Measurements from ENCODE around the gene RNF128.
"Not testable (repeated sequence)": the region's sequence is repeated elsewhere in the genome, so short reads cannot be mapped to it uniquely, and the experiment has no call there.

The RNF128 gene

DNA sequence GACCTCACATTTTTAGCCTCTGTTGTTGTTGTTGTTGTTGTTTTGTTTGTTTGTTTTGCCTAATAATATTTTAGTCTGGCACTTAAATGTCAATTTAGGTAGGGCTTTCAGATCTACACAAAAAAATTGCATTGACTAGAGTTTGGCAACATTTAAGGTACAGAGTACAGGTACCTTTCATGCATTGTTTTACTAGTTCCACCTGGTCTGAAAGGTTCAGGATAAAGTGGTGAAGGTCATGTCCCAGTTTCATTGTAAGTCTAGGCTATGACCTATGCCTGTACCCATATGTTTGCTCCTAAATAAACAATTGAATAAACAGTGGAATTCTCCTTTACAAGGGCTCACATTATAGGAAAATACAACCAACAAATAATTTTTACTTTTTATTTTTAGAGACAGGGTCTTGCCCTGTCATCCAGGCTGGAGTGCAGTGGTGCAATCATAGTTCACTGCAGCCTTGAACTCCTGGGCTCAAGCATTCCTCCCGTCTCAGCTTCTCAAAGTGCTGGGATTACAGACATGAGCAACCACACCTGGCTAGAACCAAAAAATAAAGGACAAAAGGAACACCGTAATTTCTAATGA lies 13.8 kb downstream of the RNF128 start:
- DNase-seq, result no peak
- in situ Hi-C loops (cut with MboI; ENCODE audit: low pct_unique_long_range_greater_than_20kb, low sequenced_read_pairs), result no loop called here

DNA sequence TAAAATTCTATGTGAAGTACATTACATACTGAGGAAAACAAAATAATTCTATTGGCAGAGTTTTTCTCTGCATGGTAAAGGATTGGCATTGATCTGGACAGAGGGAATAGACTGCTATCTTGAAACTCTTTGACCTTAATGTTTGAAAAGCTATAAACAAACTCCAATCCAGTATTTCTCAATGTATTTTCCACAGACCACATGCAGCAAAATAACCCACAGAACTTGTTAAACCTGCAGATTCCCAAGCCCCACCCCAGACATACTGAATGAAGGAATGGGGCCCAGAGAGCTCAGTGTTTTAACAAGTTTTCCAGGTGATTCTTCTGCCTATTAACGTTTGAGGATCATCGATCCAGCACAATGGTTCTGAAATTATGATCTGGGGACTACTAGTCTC lies 15.7 kb downstream of the RNF128 start:
- DNase-seq, result no peak

DNA sequence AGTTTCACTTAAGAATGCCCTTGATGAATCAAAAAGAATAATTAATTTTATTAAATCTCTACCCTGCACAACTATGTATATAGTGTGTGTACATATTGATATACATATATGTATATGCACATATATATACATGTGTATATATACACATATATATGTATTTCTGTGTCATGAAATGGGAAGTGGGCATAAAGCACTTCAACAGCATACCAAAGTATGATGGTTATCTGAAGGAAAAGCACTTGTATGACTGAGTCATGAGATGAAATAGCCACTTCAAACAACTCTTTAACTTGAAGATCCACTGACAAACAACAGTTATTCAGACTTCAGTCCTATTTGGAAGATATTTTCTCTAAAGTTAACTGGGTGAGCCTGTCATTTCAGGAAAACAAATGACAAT lies 16.3 kb downstream of the RNF128 start:
- in situ Hi-C loops (cut with MboI; ENCODE audit: low pct_unique_long_range_greater_than_20kb, low sequenced_read_pairs), result no loop called here
- no peak for DNase-seq

More for the DNA sequence above, 15.7 kb downstream of the RNF128 start:
- in situ Hi-C loops (cut with MboI; ENCODE audit: low pct_unique_long_range_greater_than_20kb, low sequenced_read_pairs), result no loop called here

DNA sequence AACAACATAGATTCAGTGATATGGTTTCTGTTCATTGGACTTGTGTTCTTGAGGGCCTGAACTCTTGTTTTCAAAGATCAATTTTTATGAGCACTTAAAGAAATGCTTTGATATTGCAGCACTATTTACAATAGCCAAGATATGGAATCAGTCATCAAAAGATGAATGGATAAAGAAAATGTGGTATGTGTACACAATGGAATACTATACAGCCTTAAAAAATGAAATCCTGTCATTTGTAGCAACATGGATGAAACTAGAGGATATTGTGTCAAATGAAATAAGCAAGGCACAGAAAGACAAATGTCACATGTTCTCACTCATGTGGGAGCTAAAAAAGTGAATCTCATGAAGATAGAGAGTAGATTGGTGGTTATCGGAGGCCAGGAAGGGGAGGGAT lies 21.9 kb downstream of the RNF128 start:
- no peak for DNase-seq
- in situ Hi-C loops (cut with MboI; ENCODE audit: low pct_unique_long_range_greater_than_20kb, low sequenced_read_pairs), result no loop called here

DNA sequence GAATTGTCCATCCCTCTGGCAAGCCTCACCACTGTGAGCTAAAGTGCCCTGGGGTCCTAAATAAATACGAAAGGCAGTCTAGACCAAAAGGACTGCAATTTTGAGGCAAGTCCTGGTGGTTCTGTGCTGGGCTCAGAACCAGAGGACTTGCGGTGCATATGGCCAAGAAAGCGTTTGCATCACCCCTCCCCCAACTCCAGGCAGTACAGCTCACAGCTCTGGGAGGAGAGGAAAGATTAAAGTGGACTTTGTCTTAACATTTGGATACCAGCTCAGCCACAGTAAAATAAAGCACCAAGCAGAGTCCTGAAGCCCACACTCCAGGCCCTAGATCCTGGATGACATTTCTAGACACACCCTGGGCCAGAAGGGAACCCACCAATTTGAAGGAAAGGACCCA lies 24.9 kb downstream of the RNF128 start:
- in situ Hi-C loops (cut with MboI; ENCODE audit: low pct_unique_long_range_greater_than_20kb, low sequenced_read_pairs), result no loop called here
- no peak for DNase-seq

DNA sequence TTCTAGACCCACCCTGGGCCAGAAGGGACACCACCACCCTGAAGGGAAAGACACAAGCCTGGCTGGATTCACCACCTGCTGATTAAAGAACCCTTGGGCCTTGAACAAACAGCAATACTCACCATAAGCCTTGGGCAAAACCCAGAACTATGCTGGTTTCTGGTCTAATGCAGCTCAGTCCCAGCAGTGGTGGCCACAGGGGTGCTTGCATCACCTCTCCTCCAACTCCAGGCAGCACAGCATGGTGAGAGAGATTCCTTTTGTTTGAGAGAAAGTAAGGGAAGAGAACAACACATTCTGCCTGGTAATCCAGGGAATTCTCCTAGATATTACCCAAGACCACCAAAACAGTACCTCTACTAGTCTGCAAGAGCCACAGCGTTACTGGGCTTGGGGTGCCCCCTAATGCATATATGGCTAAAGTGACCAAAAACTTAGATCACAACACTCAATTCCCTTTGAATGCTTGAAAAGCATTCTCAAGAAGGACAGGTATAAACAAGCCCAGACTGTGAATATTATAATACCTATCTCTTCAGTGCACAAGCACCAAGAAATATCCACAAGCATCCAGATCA lies 25.7 kb downstream of the RNF128 start:
- in situ Hi-C loops (cut with MboI; ENCODE audit: low pct_unique_long_range_greater_than_20kb, low sequenced_read_pairs), result no loop called here
- DNase-seq, result peak; percentile 3

DNA sequence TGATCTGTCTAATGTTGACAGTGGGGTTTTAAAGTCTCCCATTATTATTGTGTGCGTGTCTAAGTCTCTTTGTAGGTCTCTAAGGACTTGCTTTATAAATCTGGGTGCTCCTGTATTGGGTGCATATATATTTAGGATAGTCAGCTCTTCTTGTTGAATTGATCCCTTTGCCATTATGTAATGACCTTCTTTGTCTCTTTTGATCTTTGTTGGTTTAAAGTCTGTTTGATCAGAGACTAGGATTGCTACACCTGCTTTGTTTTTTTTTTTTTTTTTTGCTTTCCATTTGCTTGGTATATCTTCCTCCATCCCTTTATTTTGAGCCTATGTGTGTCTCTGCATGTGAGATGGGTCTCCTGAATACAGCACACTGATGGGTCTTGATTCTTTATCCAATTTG lies 42.8 kb downstream of the RNF128 start:
- in situ Hi-C loops (cut with MboI; ENCODE audit: low pct_unique_long_range_greater_than_20kb, low sequenced_read_pairs); DNase-seq: not testable (repeated sequence)

DNA sequence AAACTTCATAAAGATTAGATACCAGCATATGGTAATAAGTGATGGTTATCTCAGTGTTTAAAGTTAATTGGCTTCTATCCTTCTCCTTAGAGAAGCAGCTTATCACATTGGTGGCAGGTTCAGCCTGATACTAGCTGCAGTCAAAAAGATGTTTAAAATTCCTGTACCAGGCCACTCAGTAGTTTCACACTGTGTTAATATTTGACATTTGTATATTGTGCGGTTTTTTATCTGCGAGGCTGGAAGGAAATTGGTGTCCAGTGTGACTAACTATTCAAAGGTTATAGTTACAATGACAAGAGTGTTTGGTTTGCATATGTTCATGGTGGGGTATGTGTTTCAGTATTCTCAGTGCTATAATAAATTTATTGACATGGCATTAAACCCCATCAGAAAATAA lies 48.5 kb downstream of the RNF128 start:
- no peak for DNase-seq
- in situ Hi-C loops (cut with MboI; ENCODE audit: low pct_unique_long_range_greater_than_20kb, low sequenced_read_pairs), result no loop called here

DNA sequence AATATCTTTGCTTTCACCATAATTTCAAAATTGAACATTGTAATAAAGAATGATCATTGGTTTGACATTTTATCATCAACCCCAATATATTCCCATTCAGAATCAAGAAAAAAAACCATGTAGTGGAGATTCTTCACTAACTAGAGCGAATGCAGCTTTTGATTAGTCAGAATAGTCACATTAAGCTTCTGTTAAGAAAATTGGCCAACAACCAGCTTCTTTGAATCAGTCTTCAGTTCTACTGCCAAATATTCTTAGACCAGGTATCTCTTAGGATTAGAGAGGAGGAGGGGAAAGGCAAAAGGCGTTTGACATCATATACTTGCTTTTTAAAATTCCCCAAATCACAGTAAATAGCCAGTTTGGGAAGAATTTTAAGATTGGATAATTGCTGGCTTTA lies 53.8 kb downstream of the RNF128 start:
- in situ Hi-C loops (cut with MboI; ENCODE audit: low pct_unique_long_range_greater_than_20kb, low sequenced_read_pairs), result no loop called here

DNA sequence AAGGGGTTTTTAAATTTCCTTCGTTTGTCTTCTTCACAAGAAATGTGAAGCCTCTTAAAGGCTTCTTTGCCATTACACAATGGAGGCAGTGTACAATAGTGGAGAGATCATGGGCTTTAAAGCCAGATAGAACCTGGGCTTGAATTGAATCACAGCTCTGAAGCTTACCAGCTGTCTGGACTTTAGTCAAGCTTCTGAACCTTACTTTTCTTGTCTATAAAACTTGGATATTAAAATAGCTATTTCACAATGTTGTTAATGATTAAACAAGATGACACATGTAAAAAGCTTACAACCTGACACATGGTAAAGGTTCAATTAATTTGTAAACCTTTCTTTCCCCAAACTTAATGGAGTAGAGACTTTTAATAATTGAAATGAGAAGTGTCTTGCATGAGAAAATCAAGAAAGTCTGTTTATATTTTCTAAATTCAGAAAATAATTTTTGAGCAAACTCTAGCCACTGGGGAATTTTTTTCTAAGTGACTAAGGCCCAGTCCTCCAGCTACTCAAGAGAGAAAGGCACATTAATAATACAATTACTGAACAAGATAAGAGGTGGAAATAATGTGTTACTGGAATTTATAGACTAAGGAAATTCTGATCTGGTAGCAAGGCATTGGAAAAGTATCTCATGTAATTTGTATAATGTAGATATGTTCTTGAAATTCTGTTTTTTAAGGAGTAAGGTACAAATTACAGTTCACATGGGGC lies 54.3 kb downstream of the RNF128 start:
- in situ Hi-C loops (cut with MboI; ENCODE audit: low pct_unique_long_range_greater_than_20kb, low sequenced_read_pairs), result no loop called here

More for the DNA sequence above, 53.8 kb downstream of the RNF128 start:
- no peak for DNase-seq

DNA sequence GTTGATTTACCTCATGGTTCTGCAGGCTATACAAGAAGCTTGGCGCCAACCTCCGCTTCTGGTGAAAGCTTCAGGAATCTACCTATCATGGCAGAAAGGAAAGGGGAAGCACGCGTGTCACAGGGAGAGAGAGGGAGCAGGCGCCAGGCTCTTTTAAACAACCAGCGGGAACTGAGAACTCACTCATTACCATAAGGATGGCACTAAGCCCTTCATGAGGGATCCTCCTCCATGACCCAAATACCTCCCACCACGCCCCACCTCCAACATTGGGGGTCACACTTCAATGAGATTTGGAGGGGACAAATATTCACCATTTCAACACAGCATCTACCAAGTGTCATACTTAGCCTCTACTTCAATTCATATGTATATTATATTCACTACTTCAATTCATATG lies 57.2 kb downstream of the RNF128 start:
- DNase-seq, result no peak
- in situ Hi-C loops (cut with MboI; ENCODE audit: low pct_unique_long_range_greater_than_20kb, low sequenced_read_pairs), result no loop called here

More for the DNA sequence above, 54.3 kb downstream of the RNF128 start:
- no peak for DNase-seq

DNA sequence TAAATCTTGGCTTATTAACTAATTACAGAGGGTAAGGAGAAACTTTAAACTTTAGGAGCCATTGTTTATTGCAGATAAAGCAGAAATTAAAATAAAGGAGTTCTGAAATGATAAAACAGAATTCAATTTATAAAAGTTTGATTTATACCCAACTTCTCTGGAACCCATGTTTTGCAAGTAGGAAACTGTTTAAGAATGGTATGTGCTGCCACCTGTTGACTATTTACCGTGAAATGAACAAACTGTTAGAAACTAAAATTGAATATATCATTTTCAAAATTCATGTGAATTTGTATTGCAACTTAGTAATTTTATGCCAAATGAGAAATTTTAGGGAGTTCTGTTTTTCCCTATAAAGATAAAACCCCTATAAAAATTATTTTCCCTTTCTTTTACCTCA lies 65.0 kb downstream of the RNF128 start:
- peak; percentile 16 for DNase-seq
- in situ Hi-C loops (cut with MboI; ENCODE audit: low pct_unique_long_range_greater_than_20kb, low sequenced_read_pairs), result no loop called here

DNA sequence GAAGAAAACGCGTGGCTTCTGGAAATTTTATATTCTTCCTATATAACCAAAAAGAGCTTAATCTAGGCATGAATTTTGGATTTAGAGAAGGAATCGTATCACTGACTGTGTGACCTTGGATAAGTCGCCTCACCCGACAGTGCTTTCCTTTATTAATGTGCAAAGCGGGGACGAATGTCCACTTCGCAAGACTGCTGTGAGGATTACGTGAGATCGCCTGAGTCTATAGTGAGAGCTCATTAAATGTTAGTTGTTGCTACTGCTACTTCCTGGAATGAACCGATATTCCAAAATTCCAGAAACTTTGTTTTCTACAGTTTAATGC lies 75.5 kb downstream of the RNF128 start:
- in situ Hi-C loops (cut with MboI; ENCODE audit: low pct_unique_long_range_greater_than_20kb, low sequenced_read_pairs), result no loop called here
- no peak for DNase-seq

DNA sequence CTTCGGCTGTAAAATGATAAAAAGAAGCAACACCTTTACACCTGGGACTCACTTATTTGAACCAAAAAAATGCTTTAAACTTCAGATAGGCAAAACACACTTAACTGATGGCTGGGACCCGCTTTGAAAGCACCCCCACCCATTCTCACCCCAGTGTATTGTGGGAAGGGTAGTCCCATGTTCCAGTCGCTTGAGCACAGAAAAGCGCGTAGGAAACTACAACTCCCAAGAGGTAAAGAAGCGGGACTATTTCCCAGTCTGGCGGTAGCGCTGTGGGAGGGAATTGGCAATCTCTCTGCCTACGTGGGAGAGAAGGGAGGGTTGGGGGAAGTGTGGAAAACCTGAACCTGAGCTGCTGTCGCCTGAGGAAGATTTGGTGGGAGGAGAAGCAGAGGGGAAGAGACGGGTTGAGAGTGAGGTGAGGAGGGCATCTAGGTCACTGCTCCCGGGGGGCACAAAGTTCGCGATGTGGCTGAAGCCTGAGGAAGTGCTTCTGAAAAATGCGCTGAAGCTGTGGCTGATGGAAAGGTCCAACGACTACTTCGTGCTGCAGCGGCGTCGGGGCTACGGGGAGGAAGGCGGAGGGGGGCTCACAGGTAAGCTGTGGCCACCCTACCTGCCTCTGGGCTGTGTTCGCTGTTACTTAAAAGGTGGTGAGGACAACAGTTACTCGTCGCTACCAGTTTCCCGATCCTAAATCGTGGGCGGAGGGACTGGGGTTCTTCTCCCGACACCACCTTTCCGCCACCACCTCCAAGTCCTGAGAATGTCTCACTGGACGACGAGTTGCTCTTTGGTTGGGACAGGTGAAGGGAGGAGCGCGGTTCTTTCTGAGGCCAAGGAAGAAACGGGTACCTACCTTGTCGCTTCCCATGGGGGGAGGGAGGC lies 76.1 kb downstream of the RNF128 start, which contains the start of gene TBC1D8B:
Gene TBC1D8B, plus strand, starts transcription at position 286 of the 888 bp plus-strand sequence. Its CDS starts 181 bp downstream, at position 467.
- DNase-seq, result peak; percentile 91
- in situ Hi-C loops (cut with MboI; ENCODE audit: low pct_unique_long_range_greater_than_20kb, low sequenced_read_pairs), result no loop called here

DNA sequence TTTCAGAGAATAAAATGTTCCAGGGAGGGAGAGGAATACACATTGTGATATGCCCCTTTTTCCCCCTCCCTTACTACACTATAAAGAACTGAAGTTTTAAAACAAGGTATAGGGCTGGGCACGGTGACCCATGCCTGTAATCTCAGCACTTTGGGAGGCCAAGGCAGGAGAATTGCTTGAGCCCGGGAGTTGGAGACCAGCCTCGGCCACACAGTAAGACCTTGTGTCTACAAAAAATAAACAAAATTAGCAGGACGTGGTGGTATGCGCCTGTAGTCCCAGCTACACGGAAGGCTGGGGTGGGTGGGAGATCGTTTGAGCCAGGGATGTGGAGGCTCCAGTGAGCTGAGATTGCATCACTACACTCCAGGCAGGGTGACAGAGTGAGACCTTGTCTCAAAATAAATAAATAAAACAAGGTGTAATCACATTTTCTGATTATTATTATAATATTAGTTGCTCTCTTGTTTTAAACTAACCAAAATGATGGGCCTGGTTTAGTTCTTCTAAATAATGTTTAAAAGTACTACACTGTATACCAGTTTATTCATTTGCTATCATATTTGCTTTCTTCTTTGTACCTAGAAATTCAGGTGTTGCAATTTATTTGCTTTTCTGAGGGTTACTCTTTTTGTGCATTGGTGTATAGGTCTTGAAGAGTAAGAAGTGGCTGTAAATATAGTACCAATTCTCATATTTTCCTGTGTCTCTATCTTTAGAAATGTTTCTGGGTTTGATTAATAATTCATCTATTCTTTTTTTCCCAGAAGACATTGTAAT lies 84.8 kb downstream of the RNF128 start:
- in situ Hi-C loops (cut with MboI; ENCODE audit: low pct_unique_long_range_greater_than_20kb, low sequenced_read_pairs), result no loop called here

DNA sequence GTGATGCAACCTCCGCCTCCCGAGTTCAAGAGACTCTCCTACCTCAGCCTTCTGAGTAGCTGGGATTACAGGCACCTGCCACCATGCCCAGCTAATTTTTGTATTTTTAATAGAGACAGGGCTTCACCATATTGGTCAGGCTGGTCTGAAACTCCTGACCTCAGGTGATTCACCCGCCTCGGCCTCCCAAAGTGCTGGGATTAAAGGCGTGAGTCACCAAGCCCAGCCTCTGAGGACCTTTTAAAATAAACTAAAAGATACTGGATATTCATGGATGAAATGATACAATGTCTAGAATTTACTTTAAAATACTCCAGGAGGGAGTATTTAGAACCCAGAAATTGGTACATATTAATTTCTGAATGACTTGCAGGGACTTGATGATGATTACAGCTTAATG lies 86.4 kb downstream of the RNF128 start:
- DNase-seq; in situ Hi-C loops (cut with MboI; ENCODE audit: low pct_unique_long_range_greater_than_20kb, low sequenced_read_pairs): not testable (repeated sequence)

More for the DNA sequence above, 84.8 kb downstream of the RNF128 start:
- no peak for DNase-seq

DNA sequence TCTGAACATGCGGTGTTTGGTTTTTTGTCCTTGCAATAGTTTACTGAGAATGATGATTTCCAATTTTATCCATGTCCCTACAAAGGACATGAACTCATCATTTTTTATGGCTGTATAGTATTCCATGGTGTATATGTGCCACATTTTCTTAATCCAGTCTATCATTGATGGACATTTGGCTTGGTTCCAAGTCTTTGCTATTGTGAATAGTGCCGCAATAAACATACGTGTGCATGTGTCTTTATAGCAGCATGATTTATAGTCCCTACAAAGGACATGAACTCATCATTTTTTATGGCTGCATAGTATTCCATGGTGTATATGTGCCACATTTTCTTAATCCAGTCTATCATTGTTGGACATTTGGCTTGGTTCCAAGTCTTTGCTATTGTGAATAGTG lies 87.6 kb downstream of the RNF128 start:
- DNase-seq, result not testable (repeated sequence)

More for the DNA sequence above, 87.6 kb downstream of the RNF128 start:
- in situ Hi-C loops (cut with MboI; ENCODE audit: low pct_unique_long_range_greater_than_20kb, low sequenced_read_pairs), result not testable (repeated sequence)
